HepG2 (cell line): ENCODE data around the gene TBX19. TPM values are rescaled to one million over a fixed set of nuclear protein-coding genes. Genes with fewer than 3 reads are reported as not detected.

Source experiments
- ATAC-seq: fragments of 200-7000 bp; cut with Tn5 transposase; 3 replicates; pipeline ENCODE4 v1.9.1; 2020; ENCODE audit warnings: mild to moderate bottlenecking, moderate library complexity
- BruUV-seq: library from RNA; stranded (reverse); fragments of 400-500 nt; replicated peaks from 2 replicates; lab custom pipeline; 2021; lab: Mats Ljungman, UMichigan
- CTCF ChIA-PET: fragments of 300-600 bp; formaldehyde crosslinking; extraction: SDS; loops from one replicate; lab custom pipeline; 2021; ENCODE audit warnings: low total read pairs, inconsistent platforms, low intra/inter-chr PET ratio; lab: Yijun Ruan, JAX
- POLR2A ChIA-PET: fragments of 350-600 bp; sonication (Branson Sonifier 250); formaldehyde crosslinking; loops from one replicate; lab custom pipeline; 2020; ENCODE audit warnings: antibody characterized with exemption, inconsistent platforms; lab: Yijun Ruan, JAX
- DNase-seq: peaks from one replicate; pipeline ENCODE4 v3.0.0-alpha.2; 2015; ENCODE audit warnings: low spot score
- FAIRE-seq: peaks from 3 replicates; lab custom pipeline; 2011; peaks lifted over from hg19 to GRCh38; lab: Jason Lieb, UNC
- H2AFZ ChIP-seq: one replicate; pipeline ENCODE4 v1.6.1; 2011; ENCODE audit warnings: low read length, inconsistent platforms
- H3K27ac ChIP-seq: fragments of 300-600 bp; 3 replicates; pipeline ENCODE4 v1.8.0; 2011; ENCODE audit warnings: mixed run types, mild to moderate bottlenecking, mixed read lengths, low read length, inconsistent platforms; ENCODE audit not compliant: insufficient read depth; ENCODE audit errors: extremely low read length
- H3K27me3 ChIP-seq, 2 experiments: fragments of 200-600 bp in 1 of 2; 2 replicates in 1 of 2; 3 replicates in 1 of 2; pipeline versions ENCODE4 v1.6.0 to v1.8.0; 2011; ENCODE audit warnings: low read length in 2 of 2, mild to moderate bottlenecking in 2 of 2, moderate library complexity in 2 of 2, inconsistent platforms in 1 of 2; ENCODE audit not compliant: insufficient read depth in 2 of 2, control insufficient read depth in 1 of 2
- H3K36me3 ChIP-seq, 2 experiments: fragments of 200-600 bp in 1 of 2; replicated peaks in 1 of 2; 2 replicates in 1 of 2; 3 replicates in 1 of 2; pipeline versions ENCODE4 v1.5.1 to v1.8.0; 2011; ENCODE audit warnings: low read length in 2 of 2, inconsistent platforms in 1 of 2; ENCODE audit not compliant: insufficient read depth in 2 of 2, control insufficient read depth in 1 of 2
- H3K4me1 ChIP-seq: 2 replicates; pipeline ENCODE4 v1.5.1; 2012; ENCODE audit warnings: low read length, inconsistent platforms; ENCODE audit not compliant: insufficient read depth
- H3K4me2 ChIP-seq: 2 replicates; pipeline ENCODE4 v1.6.0; 2011; ENCODE audit warnings: low read depth, low read length, inconsistent platforms
- H3K4me3 ChIP-seq, 3 experiments: fragments of 200-600 bp in 1 of 3; sonication (generic), shearing (Covaris generic) in 1 of 3; replicated peaks in 1 of 3; 2 replicates each; pipeline ENCODE4 v1.5.1; 2011 to 2016; ENCODE audit warnings: low read length in 3 of 3, inconsistent platforms in 2 of 3, low read depth in 2 of 3, mild to moderate bottlenecking in 2 of 3, control low read depth in 1 of 3, mixed read lengths in 1 of 3; ENCODE audit not compliant: insufficient read depth in 1 of 3
- H3K79me2 ChIP-seq: one replicate; pipeline ENCODE4 v1.6.1; 2011; ENCODE audit warnings: low read length, inconsistent platforms; ENCODE audit not compliant: insufficient read depth
- H3K9ac ChIP-seq: 2 replicates; pipeline ENCODE4 v1.6.0; 2011; ENCODE audit warnings: mild to moderate bottlenecking, low read depth, low read length, inconsistent platforms; ENCODE audit not compliant: insufficient read depth
- H3K9me3 ChIP-seq: 2 replicates; pipeline ENCODE4 v1.5.1; 2012; ENCODE audit warnings: mild to moderate bottlenecking, low read length
- H4K20me1 ChIP-seq: 2 replicates; pipeline ENCODE4 v1.6.0; 2011; ENCODE audit warnings: inconsistent platforms, mild to moderate bottlenecking, low read length, moderate library complexity; ENCODE audit not compliant: insufficient read depth
- ATM ChIP-seq: fragments of 450-650 bp; IDR thresholded peaks from 2 replicates; pipeline ENCODE4 v1.7.1; 2017; ENCODE audit warnings: mild to moderate bottlenecking, borderline replicate concordance
- ETV6 ChIP-seq: sonication (generic); formaldehyde crosslinking; conservative IDR thresholded peaks from 2 replicates; pipeline ENCODE4 v1.4.0; 2020; ENCODE audit warnings: missing genetic modification reagents
- FIP1L1 ChIP-seq: fragments of 200-400 bp; formaldehyde crosslinking; IDR thresholded peaks from 2 replicates; pipeline ENCODE4 v1.6.1; 2018; ENCODE audit warnings: low read depth, mild to moderate bottlenecking, low read length, moderate library complexity, borderline replicate concordance; ENCODE audit not compliant: insufficient read depth
- HMG20B ChIP-seq: conservative IDR thresholded peaks from 2 replicates; pipeline ENCODE4 v1.6.1; 2016; ENCODE audit warnings: missing genetic modification reagents, missing compliant biosample characterization
- HNF4G ChIP-seq, 2 experiments: sonication (generic) in 1 of 2; formaldehyde crosslinking in 1 of 2; IDR thresholded peaks; 2 replicates each; pipeline versions ENCODE4 v1.4.0 to v1.6.1; 2011 to 2020; ENCODE audit warnings: borderline replicate concordance in 2 of 2, low read depth in 2 of 2, mild to moderate bottlenecking in 2 of 2, low read length in 1 of 2, missing genetic modification reagents in 1 of 2, moderate library complexity in 1 of 2
- MTA3 ChIP-seq: sonication (generic); formaldehyde crosslinking; IDR thresholded peaks from 2 replicates; pipeline ENCODE4 v1.4.0; 2020; ENCODE audit warnings: missing genetic modification reagents
- NAIF1 ChIP-seq: sonication (generic); formaldehyde crosslinking; IDR thresholded peaks from 2 replicates; pipeline ENCODE4 v1.5.0; 2020; ENCODE audit warnings: mild to moderate bottlenecking, missing genetic modification reagents, borderline replicate concordance
- RAD51 ChIP-seq: fragments of 450-650 bp; IDR thresholded peaks from 2 replicates; pipeline ENCODE4 v1.6.1; 2016; ENCODE audit warnings: borderline replicate concordance
- XBP1 ChIP-seq: sonication (generic); formaldehyde crosslinking; IDR thresholded peaks from 2 replicates; pipeline ENCODE4 v1.5.0; 2020; ENCODE audit warnings: missing genetic modification reagents
- ZFYVE20 ChIP-seq: sonication (generic); formaldehyde crosslinking; IDR thresholded peaks from 2 replicates; pipeline ENCODE4 v1.8.0; 2023; ENCODE audit warnings: low read depth, mild to moderate bottlenecking, moderate library complexity, missing genetic modification reagents, borderline replicate concordance
- ZNF143 ChIP-seq: sonication (generic); formaldehyde crosslinking; IDR thresholded peaks from 2 replicates; pipeline ENCODE4 v1.4.0; 2020; ENCODE audit warnings: missing genetic modification reagents
- ZNF329 ChIP-seq: sonication (generic); formaldehyde crosslinking; IDR thresholded peaks from 2 replicates; pipeline ENCODE4 v1.9.0; 2021; ENCODE audit warnings: low read depth, mild to moderate bottlenecking, missing genetic modification reagents
- ZNF430 ChIP-seq: sonication (generic); formaldehyde crosslinking; IDR thresholded peaks from 2 replicates; pipeline ENCODE4 v1.9.0; 2021; ENCODE audit warnings: mild to moderate bottlenecking, missing genetic modification reagents
- ZNF446 ChIP-seq: sonication (generic); formaldehyde crosslinking; IDR thresholded peaks from 2 replicates; pipeline ENCODE4 v1.5.0; 2020; ENCODE audit warnings: mild to moderate bottlenecking, missing genetic modification reagents
- ZNF777 ChIP-seq: sonication (generic); formaldehyde crosslinking; IDR thresholded peaks from 2 replicates; pipeline ENCODE4 v1.4.0; 2020; ENCODE audit warnings: missing genetic modification reagents
- WGBS: methylation state at CpG from one replicate; pipeline ENCODE4 v1.1.6; 2017; ENCODE audit warnings: low lambda C conversion rate; 5-methylcytosine and 5-hydroxymethylcytosine counted together
- in situ Hi-C: cut with HindIII; loops from 2 replicates; pipeline ENCODE4 v1.10.0; 2017; ENCODE audit warnings: low pct_unique_long_range_greater_than_20kb; ENCODE audit not compliant: extremely low pct_ligation_motif_present
- intact Hi-C: fragments of 100-400 bp; cut with micrococcal nuclease; formaldehyde crosslinking; loops from one replicate; pipeline ENCODE4 v1.10.0; 2022; ENCODE audit not compliant: unreplicated experiment
- polyA plus RNA-seq, 8 experiments: library from polyadenylated mRNA; depleted of rRNA in 3 of 8; stranded (reverse) in 7 of 8; unstranded in 1 of 8; fragments of >200 nt; fragmentation: Illumina TruSeq in 4 of 8; extraction: Trizol in 4 of 8; gene quantifications; 2 replicates each; pipeline versions ENCODE4 v1.2.1 to v1.2.3, GENCODE V29; 2011 to 2016; ENCODE audit warnings: low read depth in 4 of 8, missing spikeins in 1 of 8, mixed read lengths in 1 of 8; ENCODE audit not compliant: insufficient read depth in 1 of 8
- total RNA-seq, 5 experiments: library from RNA; depleted of rRNA; stranded (reverse); fragments of >200 nt; fragmentation: Illumina TruSeq; extraction: Trizol; gene quantifications; 2 replicates each; pipeline ENCODE4 v1.2.3, GENCODE V29; 2016; ENCODE audit warnings: low read depth in 1 of 5
- TF ChIP-seq, protein P1 (sequence below): IDR thresholded peaks from 2 replicates; pipeline ENCODE4 v1.6.1; 2016; ENCODE audit warnings: mild to moderate bottlenecking
- TF ChIP-seq, protein P2 (sequence below): sonication (generic); formaldehyde crosslinking; IDR thresholded peaks from 2 replicates; pipeline ENCODE4 v1.4.0; 2020; ENCODE audit warnings: mild to moderate bottlenecking, missing genetic modification reagents
- TF ChIP-seq, protein P3 (sequence below): sonication (generic); formaldehyde crosslinking; IDR thresholded peaks from 2 replicates; pipeline ENCODE4 v1.5.1; 2020; ENCODE audit warnings: missing genetic modification reagents, mild to moderate bottlenecking, borderline replicate concordance
- TF ChIP-seq, protein P4 (sequence below): sonication (generic); formaldehyde crosslinking; IDR thresholded peaks from 2 replicates; pipeline ENCODE4 v1.4.0; 2020; ENCODE audit warnings: missing genetic modification reagents

TBX19 gene
- total and polyA plus RNA-seq, 2 of the 13 experiments (the other 11 are each of a cell fraction or from before 2014, with no cell fraction given) = 0.31 to 1.4 TPM

DNA sequence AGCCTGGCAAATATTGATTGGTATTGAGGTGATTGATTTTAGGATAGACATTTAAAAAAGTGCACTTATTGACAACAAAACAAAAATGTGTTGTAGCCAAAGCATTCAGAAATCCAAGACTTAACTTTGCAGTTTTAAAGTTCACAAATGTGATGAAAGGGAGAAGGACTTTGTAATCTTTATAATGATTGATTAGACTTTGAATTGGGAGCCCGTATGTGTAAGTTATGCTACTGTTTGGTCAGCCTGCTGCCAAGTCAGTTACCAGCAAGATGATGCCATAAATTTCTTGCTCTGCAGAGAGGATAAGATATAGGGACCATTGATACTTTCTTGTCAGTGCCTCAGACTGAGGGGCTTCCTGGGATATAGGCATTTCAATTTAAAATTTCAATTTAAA, 39.5 kb downstream of the TBX19 start:
- no TSS peak for BruUV-seq
- Histone ChIP-seq H3K9me3 (no peaks in the 10 kb centered on the region), H4K20me1 (no peaks in the 10 kb centered on the region), H3K4me2 (no peak overlapping the region), H3K36me3 (no peaks in the 10 kb centered on the region), H3K4me3 (no peak overlapping the region), H3K27me3 (no peaks in the 10 kb centered on the region), H3K9ac (no peak overlapping the region), H3K4me1 (0 out of 2 replicates have a peak, but pooled peaks cover 6% of the 10 kb centered on the region), H2AFZ (no peak overlapping the region), H3K27ac (no peak overlapping the region), H3K79me2 (no peaks in the 10 kb centered on the region)
- intact Hi-C loops = loop anchor here (10.0 kb wide), 1 partner anchor 85 kb away; no protein-coding TSS in a partner anchor
- TF ChIP-seq ATM = no peak
- TF ChIP-seq HMG20B = no peak
- TF ChIP-seq ZNF143 (CRISPR knock-in tag) = no peak
- TF ChIP-seq ZNF329 (CRISPR knock-in tag) = no peak
- TF ChIP-seq ZNF446 (CRISPR knock-in tag) = no peak
- TF ChIP-seq ZNF777 = no peak
- TF ChIP-seq ETV6 (CRISPR knock-in tag) = no peak
- TF ChIP-seq, protein P1, sequence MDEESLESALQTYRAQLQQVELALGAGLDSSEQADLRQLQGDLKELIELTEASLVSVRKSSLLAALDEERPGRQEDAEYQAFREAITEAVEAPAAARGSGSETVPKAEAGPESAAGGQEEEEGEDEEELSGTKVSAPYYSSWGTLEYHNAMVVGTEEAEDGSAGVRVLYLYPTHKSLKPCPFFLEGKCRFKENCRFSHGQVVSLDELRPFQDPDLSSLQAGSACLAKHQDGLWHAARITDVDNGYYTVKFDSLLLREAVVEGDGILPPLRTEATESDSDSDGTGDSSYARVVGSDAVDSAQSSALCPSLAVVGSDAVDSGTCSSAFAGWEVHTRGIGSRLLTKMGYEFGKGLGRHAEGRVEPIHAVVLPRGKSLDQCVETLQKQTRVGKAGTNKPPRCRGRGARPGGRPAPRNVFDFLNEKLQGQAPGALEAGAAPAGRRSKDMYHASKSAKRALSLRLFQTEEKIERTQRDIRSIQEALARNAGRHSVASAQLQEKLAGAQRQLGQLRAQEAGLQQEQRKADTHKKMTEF (CRISPR knock-in tag) = no peak
- no peak for TF ChIP-seq RAD51
- TF ChIP-seq NAIF1 (CRISPR knock-in tag) = no peak
- TF ChIP-seq MTA3 (CRISPR knock-in tag) = no peak
- no peak for TF ChIP-seq HNF4G (IDR thresholded peaks at IDR 0.05; ENCODE audit: borderline replicate concordance, low read depth, low read length)
- TF ChIP-seq HNF4G (CRISPR knock-in tag; IDR thresholded peaks at IDR 0.05; ENCODE audit: borderline replicate concordance, low read depth) = no peak
- TF ChIP-seq, protein P2, sequence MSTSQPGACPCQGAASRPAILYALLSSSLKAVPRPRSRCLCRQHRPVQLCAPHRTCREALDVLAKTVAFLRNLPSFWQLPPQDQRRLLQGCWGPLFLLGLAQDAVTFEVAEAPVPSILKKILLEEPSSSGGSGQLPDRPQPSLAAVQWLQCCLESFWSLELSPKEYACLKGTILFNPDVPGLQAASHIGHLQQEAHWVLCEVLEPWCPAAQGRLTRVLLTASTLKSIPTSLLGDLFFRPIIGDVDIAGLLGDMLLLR (CRISPR knock-in tag) = no peak
- TF ChIP-seq, protein P3, sequence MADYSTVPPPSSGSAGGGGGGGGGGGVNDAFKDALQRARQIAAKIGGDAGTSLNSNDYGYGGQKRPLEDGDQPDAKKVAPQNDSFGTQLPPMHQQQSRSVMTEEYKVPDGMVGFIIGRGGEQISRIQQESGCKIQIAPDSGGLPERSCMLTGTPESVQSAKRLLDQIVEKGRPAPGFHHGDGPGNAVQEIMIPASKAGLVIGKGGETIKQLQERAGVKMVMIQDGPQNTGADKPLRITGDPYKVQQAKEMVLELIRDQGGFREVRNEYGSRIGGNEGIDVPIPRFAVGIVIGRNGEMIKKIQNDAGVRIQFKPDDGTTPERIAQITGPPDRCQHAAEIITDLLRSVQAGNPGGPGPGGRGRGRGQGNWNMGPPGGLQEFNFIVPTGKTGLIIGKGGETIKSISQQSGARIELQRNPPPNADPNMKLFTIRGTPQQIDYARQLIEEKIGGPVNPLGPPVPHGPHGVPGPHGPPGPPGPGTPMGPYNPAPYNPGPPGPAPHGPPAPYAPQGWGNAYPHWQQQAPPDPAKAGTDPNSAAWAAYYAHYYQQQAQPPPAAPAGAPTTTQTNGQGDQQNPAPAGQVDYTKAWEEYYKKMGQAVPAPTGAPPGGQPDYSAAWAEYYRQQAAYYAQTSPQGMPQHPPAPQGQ (CRISPR knock-in tag) = no peak
- no peak for TF ChIP-seq ZNF430
- TF ChIP-seq XBP1 (CRISPR knock-in tag) = no peak
- no peak for TF ChIP-seq ZFYVE20
- TF ChIP-seq, protein P4, sequence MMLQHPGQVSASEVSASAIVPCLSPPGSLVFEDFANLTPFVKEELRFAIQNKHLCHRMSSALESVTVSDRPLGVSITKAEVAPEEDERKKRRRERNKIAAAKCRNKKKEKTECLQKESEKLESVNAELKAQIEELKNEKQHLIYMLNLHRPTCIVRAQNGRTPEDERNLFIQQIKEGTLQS (CRISPR knock-in tag) = no peak
- TF ChIP-seq FIP1L1 = no peak
- ATAC-seq = no peak
- CTCF ChIA-PET = no interaction called here
- POLR2A ChIA-PET = no interaction called here
- in situ Hi-C loops = loop anchor here (5.0 kb wide), 1 partner anchor 228 kb away; no protein-coding TSS in a partner anchor
- 6% methylated on average over 1 of the region's 1 CpG for WGBS
- DNase-seq = no peak
- FAIRE-seq = no peak
